NT2/D1 (cell line): ENCODE data around the gene RSAD2.

Experiments
- DNase-seq: peaks from one replicate; pipeline ENCODE4 v3.0.0-alpha.2; 2011; ENCODE audit warnings: low read depth, low spot score
- H3K27me3 ChIP-seq: 2 replicates; pipeline ENCODE4 v1.6.0; 2011; ENCODE audit warnings: mild to moderate bottlenecking; ENCODE audit not compliant: insufficient read length, insufficient read depth
- H3K36me3 ChIP-seq: 2 replicates; pipeline ENCODE4 v1.6.1; 2011; ENCODE audit warnings: mild to moderate bottlenecking, low read length, mixed read lengths; ENCODE audit not compliant: insufficient read depth, insufficient read length
- H3K4me1 ChIP-seq: 2 replicates; pipeline ENCODE4 v1.5.1; 2011; ENCODE audit not compliant: insufficient read depth, insufficient read length
- H3K4me3 ChIP-seq: 2 replicates; pipeline ENCODE4 v1.5.1; 2011; ENCODE audit warnings: low read depth; ENCODE audit not compliant: insufficient read length
- H3K9ac ChIP-seq: 2 replicates; pipeline ENCODE4 v1.6.0; 2011; ENCODE audit warnings: low read depth; ENCODE audit not compliant: insufficient read length
- H3K9me3 ChIP-seq: 2 replicates; pipeline ENCODE4 v1.5.1; 2011; ENCODE audit warnings: mild to moderate bottlenecking, low read length; ENCODE audit not compliant: insufficient read depth
- SUZ12 ChIP-seq: IDR thresholded peaks from 2 replicates; pipeline ENCODE4 v1.6.1; 2011; ENCODE audit not compliant: insufficient read length, insufficient read depth; ENCODE audit errors: extremely low read depth
- YY1 ChIP-seq: IDR thresholded peaks from 2 replicates; pipeline ENCODE4 v1.6.1; 2011; ENCODE audit not compliant: insufficient read length, insufficient read depth
- ZNF274 ChIP-seq: IDR thresholded peaks from 2 replicates; pipeline ENCODE4 v1.6.1; 2011; ENCODE audit warnings: mild to moderate bottlenecking, low read depth, low read length

Gene RSAD2

DNA sequence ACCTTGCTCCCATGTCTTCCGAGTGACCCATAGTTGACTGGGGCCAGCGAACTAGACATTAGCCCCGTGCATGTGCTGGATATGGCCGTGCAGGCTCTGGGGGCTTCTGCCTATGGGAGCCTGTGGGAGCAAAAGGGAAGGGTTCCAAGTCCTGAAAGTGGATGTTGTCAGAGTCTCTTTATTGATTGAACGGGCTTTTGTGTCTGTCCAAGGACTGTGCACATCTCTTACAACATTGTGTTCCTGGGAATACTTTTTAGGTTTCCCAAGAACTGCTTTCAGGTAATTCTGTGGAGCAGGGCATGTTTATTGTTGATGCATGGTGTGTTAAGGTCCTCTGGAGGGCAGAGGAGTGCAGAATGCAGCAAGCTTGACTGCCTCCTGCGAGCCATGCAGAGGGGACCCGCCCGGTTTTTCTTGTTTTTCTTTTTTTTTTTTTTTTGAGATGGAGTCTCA lies 44.7 kb downstream of the RSAD2 start:
- TF ChIP-seq YY1 (no peak), ZNF274 (no peak), SUZ12 (no peak)
- H3K4me1 ChIP-seq, result peaks cover 6% of the 10 kb centered on the region

DNA sequence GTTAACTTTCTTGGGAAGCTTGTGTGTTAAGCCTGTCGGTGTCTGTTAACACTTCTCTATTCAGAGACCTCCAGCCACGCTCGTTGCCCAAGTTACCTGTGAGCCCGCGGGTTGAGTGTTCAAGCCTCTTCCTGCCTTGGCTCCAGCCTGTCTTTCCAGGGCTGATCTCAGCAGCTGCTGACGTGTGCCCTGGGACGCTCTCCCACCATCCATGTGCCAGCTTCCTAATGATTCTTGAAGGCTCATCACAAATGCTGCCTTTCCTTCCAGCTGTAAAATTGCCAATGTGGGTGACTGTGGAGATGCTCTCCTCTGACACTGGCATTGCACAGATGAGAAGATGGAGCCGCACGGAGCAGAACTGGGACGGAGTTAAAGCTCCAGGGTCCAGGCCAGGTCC lies 45.7 kb downstream of the RSAD2 start:
- no peak for DNase-seq
- Histone ChIP-seq H3K27me3 (no peaks in the 10 kb centered on the region), H3K4me3 (no peak overlapping the region), H3K4me1 (peaks cover 6% of the 10 kb centered on the region), H3K36me3 (peaks cover 6% of the 10 kb centered on the region), H3K9me3 (no peaks in the 10 kb centered on the region), H3K9ac (no peak overlapping the region)
- no peak for TF ChIP-seq ZNF274
- TF ChIP-seq SUZ12, result no peak
- TF ChIP-seq YY1, result no peak

More for the DNA sequence above, 44.7 kb downstream of the RSAD2 start:
- H3K27me3 ChIP-seq, result no peaks in the 10 kb centered on the region
- H3K9me3 ChIP-seq, result no peaks in the 10 kb centered on the region
- peaks cover 6% of the 10 kb centered on the region for H3K36me3 ChIP-seq
- no peak overlapping the region for H3K4me3 ChIP-seq
- H3K9ac ChIP-seq, result no peak overlapping the region
- no peak for DNase-seq

DNA sequence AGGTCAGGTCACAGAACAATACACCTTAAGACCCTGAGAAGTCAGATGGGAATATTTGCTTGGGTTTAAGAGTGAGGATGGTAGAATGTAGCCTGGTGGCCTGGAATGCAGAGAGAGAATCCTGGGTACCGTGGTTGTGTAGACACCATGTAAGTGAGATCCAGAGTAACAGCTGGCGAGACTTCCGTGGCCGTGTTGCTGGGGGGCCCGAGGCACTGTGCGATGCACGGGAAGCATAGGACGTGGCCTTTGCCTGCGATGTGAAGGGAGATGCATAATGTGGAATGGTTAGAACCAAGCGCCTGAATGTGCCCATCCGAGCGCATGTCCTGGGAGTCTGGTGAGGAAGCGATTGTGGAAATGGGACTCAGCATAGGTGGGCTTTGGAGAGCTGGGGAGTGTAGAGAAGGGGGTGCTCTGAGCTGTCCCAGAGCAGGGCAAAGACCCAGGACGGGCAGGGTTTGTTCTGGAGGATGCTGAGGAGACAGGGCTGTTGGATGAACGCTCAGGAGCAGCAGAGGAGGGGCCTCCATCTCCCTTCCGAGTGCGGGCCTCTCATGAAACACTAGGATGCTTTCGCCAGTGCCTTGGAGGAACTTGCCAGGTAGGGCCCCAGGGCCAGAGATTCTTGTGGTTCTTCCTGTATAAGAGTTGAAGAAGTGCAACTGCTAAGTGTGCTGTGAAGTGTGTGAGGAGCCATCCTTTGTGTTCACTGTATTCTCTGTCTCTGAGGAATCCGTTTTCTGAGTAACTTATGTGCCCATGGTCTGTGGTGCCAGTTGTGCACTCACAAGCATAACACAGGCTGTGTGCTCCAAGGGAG lies 46.7 kb downstream of the RSAD2 start:
- peaks cover 6% of the 10 kb centered on the region for H3K36me3 ChIP-seq
- H3K4me1 ChIP-seq, result peaks cover 3% of the 10 kb centered on the region
- no peak for DNase-seq
- no peaks in the 10 kb centered on the region for H3K27me3 ChIP-seq
- TF ChIP-seq YY1, result no peak
- TF ChIP-seq ZNF274, result no peak
- TF ChIP-seq SUZ12, result no peak
- H3K9ac ChIP-seq, result no peak overlapping the region
- H3K4me3 ChIP-seq, result no peak overlapping the region
- H3K9me3 ChIP-seq, result no peaks in the 10 kb centered on the region

DNA sequence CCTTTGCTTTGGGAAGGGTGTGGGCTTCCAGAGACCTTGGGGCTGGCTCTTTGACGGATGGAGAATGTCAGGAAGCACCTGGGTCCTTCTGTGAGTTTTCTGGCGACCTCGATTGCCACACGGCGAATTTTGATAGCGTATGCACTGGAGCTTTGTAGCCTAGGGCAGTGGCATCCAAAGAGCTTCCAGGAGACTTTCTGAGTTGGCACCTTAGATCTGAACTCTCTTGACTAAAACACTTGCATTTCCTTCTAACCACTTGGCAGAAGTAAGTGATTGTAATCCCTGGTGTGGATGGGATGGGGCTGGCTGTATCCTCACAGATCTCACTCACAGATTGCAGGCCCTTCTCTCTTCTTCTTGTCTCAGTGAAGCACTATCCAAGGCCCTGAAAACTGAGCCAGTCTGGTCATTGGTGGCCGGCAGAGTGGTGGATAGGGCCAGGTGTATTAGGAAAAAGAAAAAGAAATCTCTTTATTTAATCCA lies 47.4 kb downstream of the RSAD2 start:
- TF ChIP-seq YY1, result no peak
- no peak for TF ChIP-seq ZNF274
- no peak for TF ChIP-seq SUZ12
- H3K9me3 ChIP-seq, result no peaks in the 10 kb centered on the region
- H3K4me1 ChIP-seq, result peaks cover 3% of the 10 kb centered on the region
- H3K36me3 ChIP-seq, result peaks cover 3% of the 10 kb centered on the region
- DNase-seq, result no peak
- no peak overlapping the region for H3K4me3 ChIP-seq
- no peaks in the 10 kb centered on the region for H3K27me3 ChIP-seq
- H3K9ac ChIP-seq, result no peak overlapping the region

DNA sequence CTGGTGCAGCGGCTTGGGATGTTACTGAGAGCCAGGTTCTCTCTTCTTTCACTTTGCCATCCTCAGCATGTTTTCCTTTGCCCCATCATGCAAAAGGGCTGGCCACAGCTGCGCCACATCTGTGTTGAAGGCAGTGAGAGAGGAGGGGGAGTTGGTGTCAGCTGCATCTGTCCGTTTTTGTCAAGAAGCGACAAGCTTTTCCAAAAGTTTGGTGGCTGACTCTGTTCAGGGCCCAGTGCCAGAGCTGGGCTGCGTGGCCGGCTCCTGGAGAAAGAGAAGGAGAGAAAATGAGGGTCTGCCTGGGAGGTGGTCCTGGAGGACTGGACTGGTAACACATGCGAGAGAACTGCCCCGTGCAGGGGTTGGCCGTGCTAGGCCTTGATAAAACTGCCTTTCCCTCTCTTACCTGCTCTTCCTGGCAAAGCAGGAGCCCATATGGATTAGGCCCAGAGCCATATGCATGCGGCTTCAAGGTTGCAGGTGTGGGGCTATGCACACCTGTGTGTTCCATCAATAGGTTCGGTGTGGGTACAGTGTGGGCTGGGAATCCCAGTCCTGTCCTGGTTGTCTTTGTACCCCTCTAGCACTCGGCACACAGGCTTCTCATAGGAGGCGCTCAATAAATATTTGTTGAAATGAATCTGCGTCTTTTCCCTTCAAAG lies 48.6 kb downstream of the RSAD2 start:
- H3K9ac ChIP-seq, result no peak overlapping the region
- no peak for DNase-seq
- peaks cover 3% of the 10 kb centered on the region for H3K36me3 ChIP-seq
- no peak overlapping the region for H3K4me3 ChIP-seq
- peaks cover 3% of the 10 kb centered on the region for H3K4me1 ChIP-seq
- TF ChIP-seq ZNF274 (no peak), YY1 (no peak), SUZ12 (no peak)
- H3K27me3 ChIP-seq, result no peaks in the 10 kb centered on the region
- no peaks in the 10 kb centered on the region for H3K9me3 ChIP-seq

DNA sequence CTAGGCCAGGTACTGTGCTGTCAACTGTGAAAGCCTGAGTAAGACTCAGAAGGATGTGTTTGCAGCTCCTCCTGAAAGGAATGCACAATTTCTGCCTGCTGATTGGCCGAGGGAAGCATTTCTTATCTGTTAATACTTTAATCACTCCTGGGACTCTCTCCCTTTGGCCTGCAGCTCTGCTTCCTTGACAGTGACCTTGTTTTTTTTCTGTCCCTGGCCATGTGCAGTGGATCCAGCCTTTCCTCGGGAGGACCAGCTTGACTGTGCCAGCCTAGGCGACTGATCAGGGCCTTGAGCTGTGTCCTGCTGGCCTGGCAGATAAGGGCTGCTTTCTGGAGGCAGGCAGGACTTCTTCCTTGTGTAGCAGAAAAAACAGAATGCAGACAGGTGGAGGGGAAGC lies 49.6 kb downstream of the RSAD2 start:
- H3K4me3 ChIP-seq, result no peak overlapping the region
- no peak for DNase-seq

DNA sequence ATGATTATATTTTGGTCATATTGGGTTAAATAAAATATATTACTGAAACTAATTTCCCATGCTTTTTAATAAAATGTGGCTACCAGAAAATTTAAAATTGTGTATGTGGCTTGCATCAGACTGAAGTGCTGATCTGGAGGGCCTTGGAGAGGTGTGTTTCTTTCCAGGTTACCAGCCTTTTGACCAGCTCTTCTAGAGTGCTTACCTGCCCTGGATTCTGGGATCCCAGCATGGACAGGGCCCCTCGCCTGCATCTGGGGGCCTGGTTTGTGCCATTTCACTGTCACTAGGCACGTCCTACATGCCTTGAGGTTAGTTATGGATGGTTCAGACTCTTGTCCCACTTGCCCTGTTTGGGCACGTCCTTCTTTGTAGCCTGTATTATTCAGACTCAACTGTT lies 50.2 kb downstream of the RSAD2 start:
- Histone ChIP-seq H3K36me3 (peaks cover 3% of the 10 kb centered on the region), H3K9me3 (no peaks in the 10 kb centered on the region), H3K4me3 (no peak overlapping the region), H3K4me1 (no peaks in the 10 kb centered on the region), H3K27me3 (no peaks in the 10 kb centered on the region), H3K9ac (no peak overlapping the region)
- TF ChIP-seq SUZ12 (no peak), ZNF274 (no peak), YY1 (no peak)
- no peak for DNase-seq

More for the DNA sequence above, 49.6 kb downstream of the RSAD2 start:
- Histone ChIP-seq H3K27me3 (no peaks in the 10 kb centered on the region), H3K4me1 (no peaks in the 10 kb centered on the region), H3K9me3 (no peaks in the 10 kb centered on the region), H3K36me3 (peaks cover 3% of the 10 kb centered on the region), H3K9ac (no peak overlapping the region)
- TF ChIP-seq ZNF274, result no peak
- TF ChIP-seq SUZ12, result no peak
- TF ChIP-seq YY1, result no peak
